ENCODE results near the gene ACSL5.
"Not testable (repeated sequence)": the region's sequence is repeated elsewhere in the genome, so short reads cannot be mapped to it uniquely, and the experiment has no call there.

The ACSL5 gene

DNA sequence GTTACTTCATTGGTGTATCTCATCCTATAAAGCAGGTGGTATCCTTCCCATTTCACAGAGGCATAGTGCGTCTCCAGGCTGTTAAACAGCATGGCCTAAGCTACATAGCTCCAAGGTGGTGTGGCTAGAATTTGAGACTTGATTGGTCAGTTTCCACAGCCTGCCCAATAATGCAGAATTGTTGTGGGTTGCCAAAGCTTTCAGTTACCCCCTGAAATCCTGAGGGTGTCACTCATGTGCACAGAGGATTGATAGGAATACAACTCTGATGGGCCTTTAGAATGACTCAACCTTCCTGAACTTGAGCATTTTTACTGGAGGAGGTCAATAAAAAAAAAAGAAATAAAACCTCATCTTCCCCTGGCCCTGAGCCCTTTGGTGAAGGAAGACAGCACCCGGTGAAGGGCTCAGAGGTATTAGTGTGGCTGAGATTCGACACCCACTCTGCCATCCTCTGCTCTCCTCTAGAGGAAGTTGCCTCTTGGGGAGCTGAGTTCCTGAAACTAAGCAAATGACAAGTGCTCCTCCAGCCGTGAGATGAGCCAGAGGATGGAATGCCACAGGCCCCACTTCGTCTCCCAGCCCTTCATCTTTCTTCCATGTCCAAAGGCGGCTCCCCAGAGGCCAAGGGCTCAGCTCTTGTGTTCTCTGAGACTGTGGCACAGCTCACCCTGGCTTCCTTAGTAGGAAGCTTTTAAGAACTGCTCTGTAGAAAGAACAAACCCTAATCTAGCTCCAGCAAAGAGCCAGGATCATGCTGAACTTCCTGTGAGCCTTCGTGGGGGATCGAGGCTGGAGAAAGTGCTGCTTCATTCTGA, 1.0 kb downstream of the ACSL5 start:
- in situ Hi-C loops (cut with HindIII; ENCODE audit: low sequenced_read_pairs) = no loop called here

GRCh38 chr10:112375721-112376395, 1.9 kb downstream of the ACSL5 start:
- in situ Hi-C loops (cut with HindIII; ENCODE audit: low sequenced_read_pairs) = no loop called here

GRCh38 chr10:112376396-112376790, 2.5 kb downstream of the ACSL5 start:
- in situ Hi-C loops (cut with HindIII; ENCODE audit: low sequenced_read_pairs) = no loop called here

- in situ Hi-C loops (cut with HindIII; ENCODE audit: low sequenced_read_pairs) = not testable (repeated sequence)
Observed at GRCh38 chr10:112377116-112377515, 3.2 kb downstream of the ACSL5 start.

DNA sequence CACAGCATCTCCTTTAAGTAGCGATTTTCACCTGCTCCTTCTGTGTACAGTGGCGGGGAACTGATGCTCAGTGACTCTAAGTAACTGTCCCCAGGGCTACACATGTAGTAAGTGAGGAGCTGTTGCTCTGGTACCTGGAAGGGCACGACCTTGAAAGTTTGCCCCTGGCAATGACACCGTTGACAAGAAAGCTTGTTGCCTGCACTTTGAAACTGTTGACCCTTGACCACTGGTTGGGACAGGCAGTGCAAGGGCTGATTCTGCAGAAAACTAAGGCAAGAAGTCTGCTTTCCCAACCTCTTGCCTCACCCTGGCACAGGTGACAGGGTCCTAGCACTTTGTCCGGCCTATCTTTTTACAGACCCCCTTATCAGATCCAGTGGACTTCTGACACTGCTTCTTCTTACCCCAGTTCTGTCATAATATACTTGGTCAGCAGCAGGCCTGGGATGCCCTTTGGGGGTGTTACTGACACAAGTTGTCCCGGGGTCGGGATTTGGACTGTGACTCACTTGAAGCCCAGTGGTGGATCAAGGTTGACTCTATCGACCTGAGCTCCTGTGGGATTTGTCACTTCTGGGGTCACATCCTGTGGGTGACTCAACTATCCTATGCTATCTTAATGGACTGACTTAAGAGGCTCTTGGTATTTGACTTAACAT, 5.8 kb downstream of the ACSL5 start:
- in situ Hi-C loops (cut with HindIII; ENCODE audit: low sequenced_read_pairs) = no loop called here

- in situ Hi-C loops (cut with HindIII; ENCODE audit: low sequenced_read_pairs) = no loop called here
Observed at GRCh38 chr10:112382515-112383235, 8.8 kb downstream of the ACSL5 start.

GRCh38 chr10:112383325-112383724, 9.4 kb downstream of the ACSL5 start:
- in situ Hi-C loops (cut with HindIII; ENCODE audit: low sequenced_read_pairs) = no loop called here

GRCh38 chr10:112384141-112384540, 10.2 kb downstream of the ACSL5 start:
- in situ Hi-C loops (cut with HindIII; ENCODE audit: low sequenced_read_pairs) = no loop called here

DNA sequence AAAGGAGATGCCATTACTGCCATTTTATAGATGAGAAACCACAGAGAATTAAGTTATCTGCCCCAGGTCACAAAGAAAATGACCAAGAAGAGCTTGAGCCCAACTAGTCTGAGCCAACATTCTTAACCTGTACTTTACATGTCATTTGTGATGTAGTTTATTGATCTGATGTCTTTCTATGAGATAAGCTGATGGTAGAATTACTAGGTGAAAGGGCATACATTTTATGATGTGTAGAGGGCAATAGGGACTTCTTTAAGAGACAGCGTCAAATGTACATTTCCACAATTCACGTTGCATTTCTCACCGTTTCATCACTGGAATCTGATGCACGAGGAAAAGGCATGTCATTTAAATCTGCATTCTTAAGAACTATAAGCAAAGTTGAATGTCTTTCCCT, 11.3 kb downstream of the ACSL5 start:
- in situ Hi-C loops (cut with HindIII; ENCODE audit: low sequenced_read_pairs) = no loop called here

GRCh38 chr10:112388056-112388455, 14.1 kb downstream of the ACSL5 start:
- in situ Hi-C loops (cut with HindIII; ENCODE audit: low sequenced_read_pairs) = not testable (repeated sequence)

- in situ Hi-C loops (cut with HindIII; ENCODE audit: low sequenced_read_pairs) = no loop called here
Observed at GRCh38 chr10:112388548-112388947, 14.6 kb downstream of the ACSL5 start.

- in situ Hi-C loops (cut with HindIII; ENCODE audit: low sequenced_read_pairs) = no loop called here
Observed at GRCh38 chr10:112389271-112389822, 15.4 kb downstream of the ACSL5 start.

- in situ Hi-C loops (cut with HindIII; ENCODE audit: low sequenced_read_pairs) = no loop called here
Observed at GRCh38 chr10:112390125-112390703, 16.3 kb downstream of the ACSL5 start.

DNA sequence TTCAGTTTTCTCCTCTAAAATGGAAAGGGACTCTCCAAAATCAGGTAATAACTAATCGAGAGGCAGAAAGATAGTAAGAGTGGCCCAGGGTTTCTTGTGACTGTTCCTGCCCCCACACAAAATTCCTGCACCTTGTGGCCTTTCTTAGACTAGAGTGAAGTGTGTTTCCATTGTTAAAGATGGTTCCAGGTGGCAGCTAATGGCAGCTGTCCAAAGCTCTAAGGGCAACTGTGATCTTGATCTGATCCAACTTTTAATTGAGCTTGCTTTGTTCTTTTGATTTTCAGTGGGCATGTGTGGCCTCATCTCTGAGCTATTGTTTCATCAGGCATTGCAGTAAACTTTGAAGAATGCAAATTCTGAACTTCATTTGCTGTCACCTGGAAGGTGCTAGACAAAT, 19.4 kb downstream of the ACSL5 start:
- in situ Hi-C loops (cut with HindIII; ENCODE audit: low sequenced_read_pairs) = no loop called here

DNA sequence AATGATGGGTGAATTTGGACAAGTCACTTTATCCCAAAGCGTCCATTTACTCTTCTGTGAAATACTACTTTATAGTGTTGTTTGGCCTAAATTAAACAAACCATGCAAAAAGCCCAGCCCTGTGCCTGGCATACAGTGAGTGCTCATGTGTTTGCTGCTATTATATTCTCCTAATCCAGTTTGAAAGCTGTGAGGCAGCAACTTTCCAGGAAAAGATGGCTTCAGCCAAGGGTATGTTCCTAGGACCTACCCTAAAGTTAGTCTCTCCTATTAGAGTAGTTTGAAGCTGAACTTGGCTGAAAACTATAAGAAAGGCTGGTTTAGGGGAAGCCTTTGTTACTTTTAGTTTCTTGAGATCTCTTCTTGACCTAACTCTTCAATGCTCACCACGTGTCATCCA, 19.9 kb downstream of the ACSL5 start:
- in situ Hi-C loops (cut with HindIII; ENCODE audit: low sequenced_read_pairs) = no loop called here

DNA sequence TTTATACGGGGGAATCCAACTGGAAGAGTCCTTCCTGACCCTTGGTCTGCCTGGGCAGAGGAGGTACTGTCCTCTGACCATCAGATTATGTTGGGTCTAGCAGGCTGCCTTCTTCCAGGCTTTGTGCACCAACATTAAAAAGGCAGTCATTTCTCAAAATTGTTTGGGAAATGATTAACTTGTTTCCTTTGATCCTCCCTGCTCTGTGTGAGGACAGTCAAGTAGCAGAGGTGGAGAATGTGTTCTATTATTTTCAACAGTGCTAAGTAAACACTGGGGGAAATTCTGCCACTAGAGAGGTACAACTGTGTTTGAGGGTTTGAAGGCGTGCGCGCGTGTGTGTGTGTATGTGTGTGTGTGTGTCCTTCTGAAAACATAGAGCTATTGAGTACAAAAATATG, 20.6 kb downstream of the ACSL5 start:
- in situ Hi-C loops (cut with HindIII; ENCODE audit: low sequenced_read_pairs) = no loop called here

DNA sequence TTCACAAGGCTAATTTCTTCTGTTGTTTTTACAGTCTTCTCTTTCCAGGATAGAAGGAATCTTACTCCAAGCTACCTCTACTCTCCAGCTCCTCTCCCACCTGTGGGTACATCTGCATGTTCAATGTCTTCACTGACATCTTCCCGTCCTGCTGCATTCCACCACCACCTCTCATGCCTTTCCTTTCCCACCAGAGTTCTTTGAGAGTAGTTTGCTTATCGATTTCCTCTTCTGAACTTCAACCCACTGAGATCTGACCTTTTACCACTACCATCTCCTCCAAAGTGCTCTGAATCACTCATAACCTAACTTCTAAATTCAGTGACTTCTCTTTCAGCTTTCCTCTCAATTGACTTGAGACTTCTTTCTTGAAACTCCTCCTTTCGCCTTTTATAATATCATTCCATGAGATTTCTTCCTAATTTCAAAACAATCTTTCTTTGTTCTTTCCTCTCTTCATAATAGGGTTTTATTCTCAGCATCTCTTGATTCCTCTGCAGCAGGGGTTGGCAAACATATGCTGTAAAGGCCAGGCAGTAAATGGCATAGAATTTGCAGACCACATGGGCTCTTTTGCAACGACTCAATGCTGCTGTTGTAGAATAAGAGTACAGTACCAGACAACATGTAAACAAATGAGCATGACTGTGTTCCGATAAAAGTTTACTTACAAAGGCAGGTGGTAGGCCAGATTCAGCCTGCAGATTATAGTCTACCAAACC, 22.1 kb downstream of the ACSL5 start:
- in situ Hi-C loops (cut with HindIII; ENCODE audit: low sequenced_read_pairs) = no loop called here

GRCh38 chr10:112397592-112397991, 23.7 kb downstream of the ACSL5 start:
- in situ Hi-C loops (cut with HindIII; ENCODE audit: low sequenced_read_pairs) = no loop called here

GRCh38 chr10:112402917-112403316, 29.0 kb downstream of the ACSL5 start:
- in situ Hi-C loops (cut with HindIII; ENCODE audit: low sequenced_read_pairs) = no loop called here

DNA sequence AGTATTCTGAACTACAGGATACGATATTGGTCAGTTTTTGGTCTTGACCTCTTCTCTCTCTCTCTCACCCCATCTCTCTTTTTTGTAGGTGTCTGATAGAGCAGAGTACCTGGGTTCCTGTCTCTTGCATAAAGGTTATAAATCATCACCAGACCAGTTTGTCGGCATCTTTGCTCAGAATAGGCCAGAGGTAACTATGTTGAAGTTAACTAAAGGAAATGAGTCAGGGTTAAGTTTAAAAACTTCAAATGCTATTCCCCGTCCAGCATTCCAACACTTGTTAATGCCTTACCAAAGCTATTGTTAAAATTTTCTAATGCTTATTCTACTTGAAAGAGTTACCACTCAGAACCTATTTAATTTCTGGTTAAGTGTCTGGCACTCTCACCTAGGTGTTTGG, 30.7 kb downstream of the ACSL5 start:
- in situ Hi-C loops (cut with HindIII; ENCODE audit: low sequenced_read_pairs) = no loop called here

All from endothelial cell of hepatic sinusoid (primary cell).